ENCODE data around the gene MLLT11.

Gene MLLT11

GRCh38 chr1:151047591-151047924, 12.6 kb upstream of the MLLT11 start, which contains the start of gene C1orf56:
Gene C1orf56 (plus strand): TSS chr1:151047751. CDS start chr1:151047848, 97 bp downstream.
- H3K79me2 ChIP-seq (ENCODE audit: insufficient read depth, low read length) = no peaks in the 10 kb centered on the region
- H3K27me3 ChIP-seq (ENCODE audit: insufficient read depth, low read length) = no peaks in the 10 kb centered on the region
- peak within 1 kb of the TSS; percentile 81 for H3K9ac ChIP-seq (ENCODE audit: low read length)
- H3K36me3 ChIP-seq (ENCODE audit: insufficient read depth, low read length) = peaks cover 28% of the 10 kb centered on the region
- no peaks in the 10 kb centered on the region for H3K9me3 ChIP-seq (ENCODE audit: low read length)
- no peak within 1 kb of the TSS for H3K27ac ChIP-seq (ENCODE audit: low read depth, low read length, poor library complexity, severe bottlenecking)
- H3K4me1 ChIP-seq (ENCODE audit: insufficient read depth, low read length, severe bottlenecking) = peaks cover 17% of the 10 kb centered on the region
- peak within 1 kb of the TSS; percentile 93 for H3K4me2 ChIP-seq (ENCODE audit: low read length)
- H3F3A ChIP-seq (ENCODE audit: insufficient read depth, low read length) = peaks cover 13% of the 10 kb centered on the region; the same call in 1 of the 2 replicates
- H3K9me2 ChIP-seq (ENCODE audit: low read depth, low read length) = no peaks in the 10 kb centered on the region
- peak within 1 kb of the TSS; percentile 81 for H3K4me3 ChIP-seq (ENCODE audit: low read depth, low read length, poor library complexity, severe bottlenecking)
- peak within 1 kb of the TSS; percentile 52 for H2AFZ ChIP-seq (ENCODE audit: low read length)
- no peak for TF ChIP-seq CTCF (IDR thresholded peaks at IDR 0.05; ENCODE audit: low read length)
- no peak for TF ChIP-seq EZH2 (IDR thresholded peaks at IDR 0.05; ENCODE audit: borderline replicate concordance, low read length)
- no peaks in the 10 kb centered on the region for H4K20me1 ChIP-seq (ENCODE audit: insufficient read depth, low read length)

GRCh38 chr1:151047925-151048644, 12.1 kb upstream of the MLLT11 start:
- H3K9me2 ChIP-seq (ENCODE audit: low read depth, low read length) = no peaks in the 10 kb centered on the region
- H3K9me3 ChIP-seq (ENCODE audit: low read length) = no peaks in the 10 kb centered on the region
- H3K9ac ChIP-seq (ENCODE audit: low read length) = peak overlapping the region; percentile 81
- H4K20me1 ChIP-seq (ENCODE audit: insufficient read depth, low read length) = no peaks in the 10 kb centered on the region
- H3K27ac ChIP-seq (ENCODE audit: low read depth, low read length, poor library complexity, severe bottlenecking) = no peak overlapping the region
- peak overlapping the region; percentile 27 for H2AFZ ChIP-seq (ENCODE audit: low read length)
- H3K27me3 ChIP-seq (ENCODE audit: insufficient read depth, low read length) = no peaks in the 10 kb centered on the region
- TF ChIP-seq EZH2 (IDR thresholded peaks at IDR 0.05; ENCODE audit: borderline replicate concordance, low read length) (no peak), CTCF (IDR thresholded peaks at IDR 0.05; ENCODE audit: low read length) (peak; percentile 60)
- H3F3A ChIP-seq (ENCODE audit: insufficient read depth, low read length) = peaks cover 13% of the 10 kb centered on the region; the same call in 1 of the 2 replicates
- H3K36me3 ChIP-seq (ENCODE audit: insufficient read depth, low read length) = peaks cover 33% of the 10 kb centered on the region
- H3K79me2 ChIP-seq (ENCODE audit: insufficient read depth, low read length) = no peaks in the 10 kb centered on the region
- peak overlapping the region; percentile 93 for H3K4me2 ChIP-seq (ENCODE audit: low read length)
- H3K4me3 ChIP-seq (ENCODE audit: low read depth, low read length, poor library complexity, severe bottlenecking) = peak overlapping the region; percentile 81
- peaks cover 17% of the 10 kb centered on the region for H3K4me1 ChIP-seq (ENCODE audit: insufficient read depth, low read length, severe bottlenecking)

DNA sequence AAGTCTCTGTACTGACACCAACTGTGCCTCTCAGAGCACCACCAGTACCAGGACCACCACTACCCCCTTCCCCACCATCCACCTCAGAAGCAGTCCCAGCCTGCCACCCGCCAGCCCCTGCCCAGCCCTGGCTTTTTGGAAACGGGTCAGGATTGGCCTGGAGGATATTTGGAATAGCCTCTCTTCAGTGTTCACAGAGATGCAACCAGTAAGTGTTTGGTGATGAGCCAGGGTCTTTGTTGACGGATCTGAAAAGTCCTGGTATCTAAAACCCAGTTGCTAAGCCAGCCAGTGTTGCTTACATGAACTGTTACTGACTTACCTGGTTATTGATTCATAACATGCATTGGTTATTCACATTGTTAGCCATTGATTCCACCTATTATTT, 11.6 kb upstream of the MLLT11 start:
- peak overlapping the region; percentile 81 for H3K4me3 ChIP-seq (ENCODE audit: low read depth, low read length, poor library complexity, severe bottlenecking)
- H3K36me3 ChIP-seq (ENCODE audit: insufficient read depth, low read length) = peaks cover 38% of the 10 kb centered on the region
- no peak overlapping the region for H3K27ac ChIP-seq (ENCODE audit: low read depth, low read length, poor library complexity, severe bottlenecking)
- H3K79me2 ChIP-seq (ENCODE audit: insufficient read depth, low read length) = no peaks in the 10 kb centered on the region
- H3F3A ChIP-seq (ENCODE audit: insufficient read depth, low read length) = peaks cover 13% of the 10 kb centered on the region; the same call in 1 of the 2 replicates
- H3K9me3 ChIP-seq (ENCODE audit: low read length) = no peaks in the 10 kb centered on the region
- peak overlapping the region; percentile 93 for H3K4me2 ChIP-seq (ENCODE audit: low read length)
- no peak overlapping the region for H2AFZ ChIP-seq (ENCODE audit: low read length)
- H3K9ac ChIP-seq (ENCODE audit: low read length) = peak overlapping the region; percentile 81; the same call in 1 of the 2 replicates
- TF ChIP-seq EZH2 (IDR thresholded peaks at IDR 0.05; ENCODE audit: borderline replicate concordance, low read length) (no peak), CTCF (IDR thresholded peaks at IDR 0.05; ENCODE audit: low read length) (0 out of 2 replicates have a peak, but pooled peaks have one; percentile 12)
- no peaks in the 10 kb centered on the region for H4K20me1 ChIP-seq (ENCODE audit: insufficient read depth, low read length)
- H3K4me1 ChIP-seq (ENCODE audit: insufficient read depth, low read length, severe bottlenecking) = peaks cover 17% of the 10 kb centered on the region
- no peaks in the 10 kb centered on the region for H3K27me3 ChIP-seq (ENCODE audit: insufficient read depth, low read length)
- H3K9me2 ChIP-seq (ENCODE audit: low read depth, low read length) = no peaks in the 10 kb centered on the region

Data from OCI-LY1 (cell line).